GM12801 (cell line): ENCODE data around the gene ZNF366.

Source experiments
- TF ChIP-seq, protein P1 (sequence below): IDR thresholded peaks from one replicate; pipeline ENCODE4 v1.5.1; 2011; ENCODE audit warnings: control low read depth; ENCODE audit not compliant: insufficient read length; ENCODE audit errors: extremely low read depth

The ZNF366 gene

GRCh38 chr5:72412283-72413055 is 94.7 kb downstream of the ZNF366 start:
- TF ChIP-seq, protein P1, sequence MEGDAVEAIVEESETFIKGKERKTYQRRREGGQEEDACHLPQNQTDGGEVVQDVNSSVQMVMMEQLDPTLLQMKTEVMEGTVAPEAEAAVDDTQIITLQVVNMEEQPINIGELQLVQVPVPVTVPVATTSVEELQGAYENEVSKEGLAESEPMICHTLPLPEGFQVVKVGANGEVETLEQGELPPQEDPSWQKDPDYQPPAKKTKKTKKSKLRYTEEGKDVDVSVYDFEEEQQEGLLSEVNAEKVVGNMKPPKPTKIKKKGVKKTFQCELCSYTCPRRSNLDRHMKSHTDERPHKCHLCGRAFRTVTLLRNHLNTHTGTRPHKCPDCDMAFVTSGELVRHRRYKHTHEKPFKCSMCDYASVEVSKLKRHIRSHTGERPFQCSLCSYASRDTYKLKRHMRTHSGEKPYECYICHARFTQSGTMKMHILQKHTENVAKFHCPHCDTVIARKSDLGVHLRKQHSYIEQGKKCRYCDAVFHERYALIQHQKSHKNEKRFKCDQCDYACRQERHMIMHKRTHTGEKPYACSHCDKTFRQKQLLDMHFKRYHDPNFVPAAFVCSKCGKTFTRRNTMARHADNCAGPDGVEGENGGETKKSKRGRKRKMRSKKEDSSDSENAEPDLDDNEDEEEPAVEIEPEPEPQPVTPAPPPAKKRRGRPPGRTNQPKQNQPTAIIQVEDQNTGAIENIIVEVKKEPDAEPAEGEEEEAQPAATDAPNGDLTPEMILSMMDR = no peak

GRCh38 chr5:72410688-72411295 is 96.4 kb downstream of the ZNF366 start:
- TF ChIP-seq, protein P1 = no peak

DNA sequence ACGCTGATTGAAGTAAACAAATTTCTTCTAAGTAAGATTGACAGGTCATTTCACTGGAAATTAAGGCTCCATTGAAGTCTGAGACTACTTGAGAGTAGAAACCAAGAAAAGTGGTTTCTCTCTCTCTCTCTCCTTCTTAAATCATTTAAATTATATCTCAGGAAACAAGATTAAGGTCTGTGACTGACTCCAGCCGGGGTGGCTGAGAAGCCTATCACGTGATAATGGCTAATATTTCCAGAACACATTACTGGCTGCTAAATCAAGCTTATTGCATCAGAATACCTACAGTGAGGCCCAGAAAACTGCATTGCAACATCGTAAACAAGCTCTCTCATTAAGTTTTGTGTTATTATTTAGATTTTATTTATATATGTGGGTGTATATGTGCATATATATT is 98.6 kb downstream of the ZNF366 start:
- TF ChIP-seq, protein P1 = no peak

DNA sequence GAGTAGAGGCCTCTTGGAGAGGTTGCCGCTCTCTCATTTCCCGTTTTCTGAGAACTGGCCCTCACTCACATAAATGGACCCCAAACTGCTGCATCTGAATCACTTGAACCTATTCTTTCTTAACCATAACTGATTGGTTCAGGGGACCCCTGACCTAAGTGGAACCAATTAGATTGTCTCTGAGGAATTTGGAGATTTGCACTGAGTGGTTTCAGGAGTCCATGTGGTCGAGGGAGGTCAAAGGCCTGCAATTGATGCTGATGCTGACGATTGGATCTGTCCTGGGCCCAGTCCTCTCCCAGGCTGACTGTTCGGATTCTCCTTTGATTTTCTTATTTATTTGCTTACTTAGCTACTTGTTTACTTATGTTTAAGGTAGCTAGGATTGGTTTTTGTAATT is 99.1 kb downstream of the ZNF366 start:
- TF ChIP-seq, protein P1 = no peak

GRCh38 chr5:72407541-72407940 is 99.7 kb downstream of the ZNF366 start:
- TF ChIP-seq, protein P1 = no peak

DNA sequence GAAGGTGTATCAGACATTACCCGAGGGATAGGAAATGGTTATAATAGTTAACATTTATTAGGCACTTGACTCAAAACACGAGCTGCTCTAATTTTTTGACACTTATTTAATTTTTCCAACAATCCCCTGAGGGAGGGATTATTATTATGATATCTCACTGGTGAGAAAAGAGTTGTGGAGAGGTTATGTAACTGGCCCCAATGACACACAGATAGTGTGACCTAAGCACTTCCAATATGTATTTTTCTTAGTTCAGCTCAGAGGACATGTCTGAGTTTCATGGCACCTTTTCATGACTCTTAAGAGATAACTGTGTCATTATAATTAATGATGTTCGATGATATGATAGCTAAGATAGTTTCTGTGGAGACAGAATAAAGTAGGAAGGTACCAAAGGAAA is 100.1 kb downstream of the ZNF366 start:
- TF ChIP-seq, protein P1 = no peak

GRCh38 chr5:72402959-72403628 is 104.1 kb downstream of the ZNF366 start:
- TF ChIP-seq, protein P1 = no peak
